Stomach (tissue), 4 donors: ENCODE results near the gene BMPR1B.

Experiments
- POLR2A ChIP-seq, 4 donors: fragments of 450-650 bp; IDR thresholded peaks; one replicate each; pipeline ENCODE4 v1.6.1; 2016; ENCODE audit warnings: antibody characterized with exemption in 4 of 4, control low read depth in 2 of 4, mild to moderate bottlenecking in 1 of 4, moderate library complexity in 1 of 4
- TF ChIP-seq, protein P1 (sequence below), 7 experiments: fragments of 450-650 bp in 4 of 7; fragments of 200-600 bp in 3 of 7; sonication (generic) in 3 of 7; IDR thresholded peaks; one replicate each; pipeline ENCODE4 v1.5.1; 2016 to 2019; ENCODE audit warnings: antibody characterized with exemption in 7 of 7, control low read depth in 2 of 7, mild to moderate bottlenecking in 1 of 7

DNA sequence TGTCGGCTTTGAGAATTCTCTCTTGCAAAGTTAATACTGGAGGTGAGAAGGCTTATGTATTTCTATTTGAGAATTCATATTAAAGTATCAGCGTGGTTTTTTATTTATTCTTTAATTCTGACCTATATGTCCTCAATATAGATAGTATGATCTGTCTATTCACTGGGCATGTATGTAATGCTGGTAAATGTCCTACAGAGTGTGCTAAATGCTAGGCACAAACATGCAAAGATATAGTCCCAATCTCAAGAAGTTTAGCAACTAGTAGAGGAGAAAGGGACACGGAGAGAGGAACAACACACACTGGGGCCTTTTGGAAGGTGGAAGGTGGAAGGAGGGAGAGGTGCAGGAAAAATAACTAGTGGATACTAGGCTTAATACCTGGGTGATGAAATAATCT is 11.0 kb upstream of the BMPR1B start:
- TF ChIP-seq POLR2A (IDR thresholded peaks at IDR 0.05): no peak
- TF ChIP-seq, protein P1, sequence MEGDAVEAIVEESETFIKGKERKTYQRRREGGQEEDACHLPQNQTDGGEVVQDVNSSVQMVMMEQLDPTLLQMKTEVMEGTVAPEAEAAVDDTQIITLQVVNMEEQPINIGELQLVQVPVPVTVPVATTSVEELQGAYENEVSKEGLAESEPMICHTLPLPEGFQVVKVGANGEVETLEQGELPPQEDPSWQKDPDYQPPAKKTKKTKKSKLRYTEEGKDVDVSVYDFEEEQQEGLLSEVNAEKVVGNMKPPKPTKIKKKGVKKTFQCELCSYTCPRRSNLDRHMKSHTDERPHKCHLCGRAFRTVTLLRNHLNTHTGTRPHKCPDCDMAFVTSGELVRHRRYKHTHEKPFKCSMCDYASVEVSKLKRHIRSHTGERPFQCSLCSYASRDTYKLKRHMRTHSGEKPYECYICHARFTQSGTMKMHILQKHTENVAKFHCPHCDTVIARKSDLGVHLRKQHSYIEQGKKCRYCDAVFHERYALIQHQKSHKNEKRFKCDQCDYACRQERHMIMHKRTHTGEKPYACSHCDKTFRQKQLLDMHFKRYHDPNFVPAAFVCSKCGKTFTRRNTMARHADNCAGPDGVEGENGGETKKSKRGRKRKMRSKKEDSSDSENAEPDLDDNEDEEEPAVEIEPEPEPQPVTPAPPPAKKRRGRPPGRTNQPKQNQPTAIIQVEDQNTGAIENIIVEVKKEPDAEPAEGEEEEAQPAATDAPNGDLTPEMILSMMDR (IDR thresholded peaks at IDR 0.05): no peak
